ENCODE data around the gene NADSYN1. TPM values are rescaled to one million over a fixed set of nuclear protein-coding genes. Genes with fewer than 3 reads are reported as not detected.

The NADSYN1 gene
- total RNA-seq, 4 donors from 2014 or later, result 183 to 349 (median 294) TPM

- H3K4me1 ChIP-seq, result peaks cover 0 to 38% (median 2%) of the 10 kb centered on the region in 4 donors
- H3K36me3 ChIP-seq, result peaks cover 0 to 22% (median 0%) of the 10 kb centered on the region in 3 donors
- H3K27me3 ChIP-seq, result no peaks in the 10 kb centered on the region
- H3K4me3 ChIP-seq, result peak within 1 kb of the TSS; percentile 78 to 91 (median 82)
- no peaks in the 10 kb centered on the region for H3K9me3 ChIP-seq
- peak; percentile 96 to 98 (median 98) for DNase-seq
- TF ChIP-seq POLR2A (IDR thresholded peaks at IDR 0.05) (peak; percentile 53 to 74), CTCF (IDR thresholded peaks at IDR 0.05) (peak in 2 of 6 experiments; percentile 14 to 30)
- H3K27ac ChIP-seq, result peak within 1 kb of the TSS; percentile 74 to 91 (median 80)
Observed at GRCh38 chr11:71448257-71449171, 4.5 kb upstream of the NADSYN1 start, which contains the start of gene DHCR7. Gene DHCR7 (minus strand): TSS chr11:71448393. CDS start chr11:71444952, 3,441 bp downstream.

GRCh38 chr11:71449596-71449995 is 3.4 kb upstream of the NADSYN1 start:
- Histone ChIP-seq H3K27ac (peak overlapping the region in 1 of 4 donors; percentile 2), H3K27me3 (no peaks in the 10 kb centered on the region), H3K4me1 (peaks cover 0 to 45% (median 7%) of the 10 kb centered on the region in 4 donors), H3K36me3 (peaks cover 0 to 12% (median 0%) of the 10 kb centered on the region in 3 donors), H3K4me3 (peak overlapping the region in 3 of 4 donors; percentile 78 to 91 (median 81)), H3K9me3 (no peaks in the 10 kb centered on the region)
- peak in 1 of 3 donors; percentile 37 for DNase-seq
- TF ChIP-seq POLR2A (IDR thresholded peaks at IDR 0.05) (no peak), CTCF (IDR thresholded peaks at IDR 0.05) (no peak)

- Histone ChIP-seq H3K4me1 (peaks cover 0 to 47% (median 7%) of the 10 kb centered on the region in 4 donors), H3K27ac (peak overlapping the region in 1 of 4 donors; percentile 13)
- TF ChIP-seq POLR2A (IDR thresholded peaks at IDR 0.05) (no peak), CTCF (IDR thresholded peaks at IDR 0.05) (no peak)
Observed at GRCh38 chr11:71450507-71450906, 2.5 kb upstream of the NADSYN1 start.

GRCh38 chr11:71450939-71451338 is 2.1 kb upstream of the NADSYN1 start:
- TF ChIP-seq CTCF (IDR thresholded peaks at IDR 0.05) (no peak), POLR2A (IDR thresholded peaks at IDR 0.05) (no peak)
- no peaks in the 10 kb centered on the region for H3K27me3 ChIP-seq
- H3K27ac ChIP-seq, result peak overlapping the region in 1 of 4 donors; percentile 89
- DNase-seq, result peak in 1 of 3 donors; percentile 4
- H3K36me3 ChIP-seq, result peaks cover 0 to 13% (median 0%) of the 10 kb centered on the region in 3 donors
- no peaks in the 10 kb centered on the region for H3K9me3 ChIP-seq
- H3K4me3 ChIP-seq, result no peak overlapping the region
- peaks cover 0 to 47% (median 7%) of the 10 kb centered on the region in 4 donors for H3K4me1 ChIP-seq

More at GRCh38 chr11:71450507-71450906, 2.5 kb upstream of the NADSYN1 start:
- Histone ChIP-seq H3K36me3 (peaks cover 0 to 12% (median 0%) of the 10 kb centered on the region in 3 donors), H3K9me3 (no peaks in the 10 kb centered on the region), H3K4me3 (no peak overlapping the region), H3K27me3 (no peaks in the 10 kb centered on the region)
- DNase-seq, result no peak

GRCh38 chr11:71451596-71452198 is 1.3 kb upstream of the NADSYN1 start:
- no peaks in the 10 kb centered on the region for H3K27me3 ChIP-seq
- DNase-seq, result peak in 2 of 3 donors; percentile 34 to 54
- H3K4me3 ChIP-seq, result peak overlapping the region in 2 of 4 donors; percentile 82 to 99
- no peaks in the 10 kb centered on the region for H3K9me3 ChIP-seq
- peak overlapping the region; percentile 83 to 94 (median 88) for H3K27ac ChIP-seq
- peaks cover 0 to 21% (median 0%) of the 10 kb centered on the region in 3 donors for H3K36me3 ChIP-seq
- no peak for TF ChIP-seq CTCF (IDR thresholded peaks at IDR 0.05)
- no peak for TF ChIP-seq POLR2A (IDR thresholded peaks at IDR 0.05)
- H3K4me1 ChIP-seq, result peaks cover 0 to 44% (median 7%) of the 10 kb centered on the region in 4 donors
